ENCODE data around the gene ADTRP.

Gene ADTRP

GRCh38 chr6:11766043-11766442, 12.6 kb downstream of the ADTRP start:
- Histone ChIP-seq H3K9me3 (ENCODE audit: insufficient read depth, low read length) (no peaks in the 10 kb centered on the region), H3K36me3 (ENCODE audit: low read length) (no peaks in the 10 kb centered on the region), H3K4me2 (ENCODE audit: low read depth, low read length, poor library complexity, severe bottlenecking) (no peak overlapping the region), H3K79me2 (ENCODE audit: insufficient read depth, low read length) (no peaks in the 10 kb centered on the region), H2AFZ (ENCODE audit: low read depth, low read length, severe bottlenecking) (no peak overlapping the region), H3K9me2 (replicated peaks; ENCODE audit: insufficient read depth, low read length) (no peaks in the 10 kb centered on the region), H3F3A (ENCODE audit: insufficient read depth) (no peaks in the 10 kb centered on the region), H3K9ac (ENCODE audit: low read length) (no peak overlapping the region), H4K20me1 (ENCODE audit: low read depth, low read length) (no peaks in the 10 kb centered on the region), H3K27me3 (ENCODE audit: low read length) (no peaks in the 10 kb centered on the region), H3K27ac (ENCODE audit: low read depth, low read length) (no peak overlapping the region), H3K4me3 (ENCODE audit: insufficient read depth, low read length, poor library complexity, severe bottlenecking) (no peak overlapping the region)
- no peak for TF ChIP-seq CTCF (IDR thresholded peaks at IDR 0.05; ENCODE audit: insufficient read depth, low read length, poor library complexity, severe bottlenecking)
- TF ChIP-seq EZH2phosphoT487 (conservative IDR thresholded peaks at IDR 0.05; ENCODE audit: low read length): no peak

DNA sequence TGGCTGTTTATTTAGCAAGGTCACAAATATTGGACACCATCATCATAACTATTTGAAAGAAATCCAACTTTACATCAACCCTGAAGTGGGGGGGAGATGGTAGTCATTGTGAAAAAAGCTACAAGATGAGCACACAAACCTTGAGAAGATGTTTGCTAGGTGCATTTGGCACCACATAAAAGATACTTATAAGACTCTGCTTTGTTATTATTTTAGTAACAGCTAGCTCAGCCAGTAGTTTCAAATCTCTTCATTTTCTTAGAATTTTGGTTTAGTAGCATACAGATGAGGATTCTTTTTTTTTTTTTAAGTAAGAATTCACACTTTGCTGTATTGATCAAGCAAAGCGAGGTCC, 14.4 kb downstream of the ADTRP start:
- no peak for TF ChIP-seq EZH2phosphoT487 (conservative IDR thresholded peaks at IDR 0.05; ENCODE audit: low read length)
- no peak for TF ChIP-seq CTCF (IDR thresholded peaks at IDR 0.05; ENCODE audit: insufficient read depth, low read length, poor library complexity, severe bottlenecking)
- Histone ChIP-seq H3K79me2 (ENCODE audit: insufficient read depth, low read length) (no peaks in the 10 kb centered on the region), H3F3A (ENCODE audit: insufficient read depth) (no peaks in the 10 kb centered on the region), H2AFZ (ENCODE audit: low read depth, low read length, severe bottlenecking) (no peak overlapping the region), H3K4me3 (ENCODE audit: insufficient read depth, low read length, poor library complexity, severe bottlenecking) (no peak overlapping the region), H3K27ac (ENCODE audit: low read depth, low read length) (no peak overlapping the region), H4K20me1 (ENCODE audit: low read depth, low read length) (no peaks in the 10 kb centered on the region), H3K4me2 (ENCODE audit: low read depth, low read length, poor library complexity, severe bottlenecking) (no peak overlapping the region), H3K27me3 (ENCODE audit: low read length) (no peaks in the 10 kb centered on the region), H3K9me2 (replicated peaks; ENCODE audit: insufficient read depth, low read length) (no peaks in the 10 kb centered on the region), H3K9me3 (ENCODE audit: insufficient read depth, low read length) (no peaks in the 10 kb centered on the region), H3K9ac (ENCODE audit: low read length) (no peak overlapping the region), H3K36me3 (ENCODE audit: low read length) (no peaks in the 10 kb centered on the region)

DNA sequence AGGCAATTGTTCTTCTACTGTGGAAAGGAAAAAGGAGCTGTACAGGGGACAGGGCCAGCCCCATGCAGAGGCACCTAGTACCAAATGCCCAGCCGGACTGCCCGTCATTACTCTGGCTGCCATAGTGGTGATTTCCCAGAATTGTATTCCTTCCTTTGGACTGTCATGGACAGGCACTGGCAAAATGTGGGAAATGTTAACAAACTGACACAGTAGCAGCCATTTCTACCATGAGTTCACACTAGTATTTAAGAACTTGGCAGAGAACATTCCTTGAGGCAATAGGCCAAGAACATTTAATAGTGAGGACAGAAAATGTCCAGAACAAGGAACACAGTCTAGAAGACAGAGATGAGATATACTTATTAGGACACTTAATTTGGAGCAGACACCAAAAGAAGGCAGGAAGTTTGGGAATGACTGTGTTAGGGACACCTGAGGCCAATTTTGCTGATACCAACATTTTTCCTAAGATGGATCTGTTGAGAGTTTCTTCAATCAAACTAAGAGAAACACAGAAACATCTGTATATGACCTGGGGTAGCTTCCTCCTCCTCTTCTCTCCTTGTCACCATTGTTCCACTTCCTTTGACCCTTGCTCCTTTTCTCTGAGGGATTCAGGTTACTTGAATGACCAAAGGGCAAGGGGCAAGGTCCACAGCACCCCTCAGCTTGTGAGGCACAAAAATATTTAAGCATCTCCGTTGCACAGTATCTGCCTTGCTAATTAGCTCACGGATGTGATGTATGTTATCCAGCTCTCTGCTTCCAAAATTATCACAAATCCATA, 14.9 kb downstream of the ADTRP start:
- Histone ChIP-seq H3K9me3 (ENCODE audit: insufficient read depth, low read length) (no peaks in the 10 kb centered on the region), H3K4me2 (ENCODE audit: low read depth, low read length, poor library complexity, severe bottlenecking) (no peak overlapping the region), H3K79me2 (ENCODE audit: insufficient read depth, low read length) (no peaks in the 10 kb centered on the region), H3K36me3 (ENCODE audit: low read length) (no peaks in the 10 kb centered on the region), H3K9me2 (replicated peaks; ENCODE audit: insufficient read depth, low read length) (no peaks in the 10 kb centered on the region), H3K27ac (ENCODE audit: low read depth, low read length) (no peak overlapping the region), H3K4me3 (ENCODE audit: insufficient read depth, low read length, poor library complexity, severe bottlenecking) (no peak overlapping the region), H4K20me1 (ENCODE audit: low read depth, low read length) (no peaks in the 10 kb centered on the region), H3F3A (ENCODE audit: insufficient read depth) (no peaks in the 10 kb centered on the region), H3K27me3 (ENCODE audit: low read length) (no peaks in the 10 kb centered on the region), H3K9ac (ENCODE audit: low read length) (no peak overlapping the region), H2AFZ (ENCODE audit: low read depth, low read length, severe bottlenecking) (no peak overlapping the region)
- TF ChIP-seq EZH2phosphoT487 (conservative IDR thresholded peaks at IDR 0.05; ENCODE audit: low read length): no peak
- no peak for TF ChIP-seq CTCF (IDR thresholded peaks at IDR 0.05; ENCODE audit: insufficient read depth, low read length, poor library complexity, severe bottlenecking)
